ENCODE measurements around the gene TRPV3.

- TF ChIP-seq, protein P1, sequence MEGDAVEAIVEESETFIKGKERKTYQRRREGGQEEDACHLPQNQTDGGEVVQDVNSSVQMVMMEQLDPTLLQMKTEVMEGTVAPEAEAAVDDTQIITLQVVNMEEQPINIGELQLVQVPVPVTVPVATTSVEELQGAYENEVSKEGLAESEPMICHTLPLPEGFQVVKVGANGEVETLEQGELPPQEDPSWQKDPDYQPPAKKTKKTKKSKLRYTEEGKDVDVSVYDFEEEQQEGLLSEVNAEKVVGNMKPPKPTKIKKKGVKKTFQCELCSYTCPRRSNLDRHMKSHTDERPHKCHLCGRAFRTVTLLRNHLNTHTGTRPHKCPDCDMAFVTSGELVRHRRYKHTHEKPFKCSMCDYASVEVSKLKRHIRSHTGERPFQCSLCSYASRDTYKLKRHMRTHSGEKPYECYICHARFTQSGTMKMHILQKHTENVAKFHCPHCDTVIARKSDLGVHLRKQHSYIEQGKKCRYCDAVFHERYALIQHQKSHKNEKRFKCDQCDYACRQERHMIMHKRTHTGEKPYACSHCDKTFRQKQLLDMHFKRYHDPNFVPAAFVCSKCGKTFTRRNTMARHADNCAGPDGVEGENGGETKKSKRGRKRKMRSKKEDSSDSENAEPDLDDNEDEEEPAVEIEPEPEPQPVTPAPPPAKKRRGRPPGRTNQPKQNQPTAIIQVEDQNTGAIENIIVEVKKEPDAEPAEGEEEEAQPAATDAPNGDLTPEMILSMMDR (IDR thresholded peaks at IDR 0.05), result no peak
- no peak for TF ChIP-seq EZH2 (IDR thresholded peaks at IDR 0.05; ENCODE audit: borderline replicate concordance, insufficient read depth, low read depth, low read length, poor library complexity, severe bottlenecking)
Measured at GRCh38 chr17:3526971-3527370, 30.6 kb downstream of the TRPV3 start.
